ENCODE data around the gene FARS2.

- TF ChIP-seq SIN3A (IDR thresholded peaks at IDR 0.05; ENCODE audit: borderline replicate concordance, low read depth, low read length) (no peak), CTCF (IDR thresholded peaks at IDR 0.05) (no peak), POLR2AphosphoS5 (IDR thresholded peaks at IDR 0.05; ENCODE audit: low read depth, low read length) (no peak), CHD2 (IDR thresholded peaks at IDR 0.05; ENCODE audit: low read length, partially characterized antibody) (no peak), MAX (IDR thresholded peaks at IDR 0.05; ENCODE audit: low read depth) (no peak), USF2 (IDR thresholded peaks at IDR 0.05; ENCODE audit: borderline replicate concordance, low read depth, low read length) (no peak), TCF12 (IDR thresholded peaks at IDR 0.05) (no peak), EP300 (IDR thresholded peaks at IDR 0.05; ENCODE audit: borderline replicate concordance in 1 of 2, low read depth in 1 of 2, low read length in 1 of 2) (no peak), REST (IDR thresholded peaks at IDR 0.05; ENCODE audit: low read depth, low read length) (no peak), TAF1 (IDR thresholded peaks at IDR 0.05; ENCODE audit: borderline replicate concordance, low read depth, low read length) (no peak)
Observed at GRCh38 chr6:5307058-5307457, 45.7 kb downstream of the FARS2 start.
